ENCODE data around the gene NR1I2. TPM values are rescaled to one million over a fixed set of nuclear protein-coding genes. Genes with fewer than 3 reads are reported as not detected.

NR1I2 gene
- total RNA-seq, 4 donors from 2014 or later = 0.21 to 0.62 TPM; not detected in 2

GRCh38 chr3:119745942-119746341 lies 36.0 kb upstream of the NR1I2 start:
- intact Hi-C loops (cut with DNase I; ENCODE audit: low total_unique reads) = no loop called here
- TF ChIP-seq POLR2A (IDR thresholded peaks at IDR 0.05) = no peak
- no peak for TF ChIP-seq CTCF (IDR thresholded peaks at IDR 0.05)
- Histone ChIP-seq H3K4me3 (no peak overlapping the region), H3K9me3 (no peaks in the 10 kb centered on the region), H3K4me1 (no peaks in the 10 kb centered on the region), H3K27me3 (no peaks in the 10 kb centered on the region), H3K27ac (no peak overlapping the region), H3K36me3 (no peaks in the 10 kb centered on the region)
- DNase-seq = no peak

GRCh38 chr3:119746423-119746822 lies 35.5 kb upstream of the NR1I2 start:
- H3K4me3 ChIP-seq = no peak overlapping the region
- no peaks in the 10 kb centered on the region for H3K36me3 ChIP-seq
- DNase-seq = no peak
- H3K4me1 ChIP-seq = no peaks in the 10 kb centered on the region
- H3K27me3 ChIP-seq = no peaks in the 10 kb centered on the region
- no peak overlapping the region for H3K27ac ChIP-seq
- intact Hi-C loops (cut with DNase I; ENCODE audit: low total_unique reads) = no loop called here
- no peak for TF ChIP-seq CTCF (IDR thresholded peaks at IDR 0.05)
- TF ChIP-seq POLR2A (IDR thresholded peaks at IDR 0.05) = no peak
- H3K9me3 ChIP-seq = no peaks in the 10 kb centered on the region

GRCh38 chr3:119747357-119747756 lies 34.5 kb upstream of the NR1I2 start:
- no peaks in the 10 kb centered on the region for H3K9me3 ChIP-seq
- no peak overlapping the region for H3K27ac ChIP-seq
- no peaks in the 10 kb centered on the region for H3K27me3 ChIP-seq
- no peak for DNase-seq
- TF ChIP-seq CTCF (IDR thresholded peaks at IDR 0.05) (no peak), POLR2A (IDR thresholded peaks at IDR 0.05) (no peak)
- no peaks in the 10 kb centered on the region for H3K36me3 ChIP-seq
- intact Hi-C loops (cut with DNase I; ENCODE audit: low total_unique reads) = no loop called here
- no peak overlapping the region for H3K4me3 ChIP-seq
- no peaks in the 10 kb centered on the region for H3K4me1 ChIP-seq

GRCh38 chr3:119748991-119749390 lies 32.9 kb upstream of the NR1I2 start:
- Histone ChIP-seq H3K27ac (no peak overlapping the region), H3K27me3 (no peaks in the 10 kb centered on the region), H3K4me1 (no peaks in the 10 kb centered on the region), H3K36me3 (no peaks in the 10 kb centered on the region), H3K4me3 (no peak overlapping the region), H3K9me3 (no peaks in the 10 kb centered on the region)
- DNase-seq = no peak
- intact Hi-C loops (cut with DNase I; ENCODE audit: low total_unique reads) = no loop called here
- TF ChIP-seq POLR2A (IDR thresholded peaks at IDR 0.05) (no peak), CTCF (IDR thresholded peaks at IDR 0.05) (no peak)

GRCh38 chr3:119751423-119751822 lies 30.5 kb upstream of the NR1I2 start:
- Histone ChIP-seq H3K4me3 (no peak overlapping the region), H3K4me1 (no peaks in the 10 kb centered on the region), H3K27me3 (no peaks in the 10 kb centered on the region), H3K9me3 (no peaks in the 10 kb centered on the region), H3K36me3 (no peaks in the 10 kb centered on the region), H3K27ac (no peak overlapping the region)
- intact Hi-C loops (cut with DNase I; ENCODE audit: low total_unique reads) = no loop called here
- no peak for DNase-seq
- TF ChIP-seq CTCF (IDR thresholded peaks at IDR 0.05) (no peak), POLR2A (IDR thresholded peaks at IDR 0.05) (no peak)

All from uterus (tissue), 4 donors.